Heart left ventricle (tissue), 13 donors: ENCODE measurements around the gene TBL1XR1.

Experiments used
- POLR2A ChIP-seq, 2 donors: fragments of 450-650 bp; IDR thresholded peaks; one replicate each; pipeline ENCODE4 v1.6.1; 2017; ENCODE audit warnings: antibody characterized with exemption in 2 of 2, mild to moderate bottlenecking in 2 of 2, moderate library complexity in 2 of 2
- TF ChIP-seq, protein P1 (sequence below), 12 donors: fragments of 200-600 bp; sonication (generic) in 4 of 12; IDR thresholded peaks; one replicate each; pipeline versions ENCODE4 v1.5.0 to v1.8.0; 2018 to 2022; ENCODE audit warnings: antibody characterized with exemption in 12 of 12, mild to moderate bottlenecking in 5 of 12
- donor health status: ischemic (EF 13 %, LVEDD 7.1; RV severe dilation, severe dysfunction).
- donor health status: DM: no; HTN: yes; CAD: no.
- donor health status: DM: no; HTN: no; CAD: no.
- donor health status: ischemic (EF 25% LVEDD 6.9; RV normal size, moderate dysfunction).
- donor health status: ischemic (EF 25% LVEDD 5.7; RV mildly dilated, moderate dysfunction).
- donor health status: ischemic (EF 35%, LVEDD 5.7; RV mildly dilated, moderate dysfunction).
- donor health status: nonischemic (EF 11% LVEDD 7.7; RV severe dilation, severe dysfunction).
- donor health status: DM: yes; HTN: yes; CAD: no.
- donor health status: PGD.
- donor health status: ischemic (EF 29% LVEDD 5.4; RV normal size, mild dysfunction).
- donor health status: nonischemic (EF 23%, LVEDD 6.1; RV moderate dilation, normal function).

DNA sequence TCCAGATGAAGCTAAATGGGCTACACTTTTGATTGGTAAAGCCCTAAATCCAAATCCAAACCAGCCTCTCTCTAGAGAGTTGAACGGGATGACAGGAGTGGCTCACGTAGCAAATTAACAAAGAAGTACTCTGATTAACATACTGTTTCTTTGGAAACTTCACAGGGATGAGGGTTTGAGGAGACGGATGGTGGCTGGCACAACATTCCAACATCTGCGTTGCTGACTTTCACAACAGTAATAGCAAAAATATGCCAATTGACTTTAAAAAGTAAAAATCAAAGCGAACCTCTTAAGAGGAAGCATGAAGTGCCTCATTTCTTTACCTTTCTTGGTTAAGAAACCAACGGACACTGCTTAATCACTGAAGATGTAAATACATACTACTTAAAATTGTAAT is 181.4 kb downstream of the TBL1XR1 start:
- TF ChIP-seq, protein P1, sequence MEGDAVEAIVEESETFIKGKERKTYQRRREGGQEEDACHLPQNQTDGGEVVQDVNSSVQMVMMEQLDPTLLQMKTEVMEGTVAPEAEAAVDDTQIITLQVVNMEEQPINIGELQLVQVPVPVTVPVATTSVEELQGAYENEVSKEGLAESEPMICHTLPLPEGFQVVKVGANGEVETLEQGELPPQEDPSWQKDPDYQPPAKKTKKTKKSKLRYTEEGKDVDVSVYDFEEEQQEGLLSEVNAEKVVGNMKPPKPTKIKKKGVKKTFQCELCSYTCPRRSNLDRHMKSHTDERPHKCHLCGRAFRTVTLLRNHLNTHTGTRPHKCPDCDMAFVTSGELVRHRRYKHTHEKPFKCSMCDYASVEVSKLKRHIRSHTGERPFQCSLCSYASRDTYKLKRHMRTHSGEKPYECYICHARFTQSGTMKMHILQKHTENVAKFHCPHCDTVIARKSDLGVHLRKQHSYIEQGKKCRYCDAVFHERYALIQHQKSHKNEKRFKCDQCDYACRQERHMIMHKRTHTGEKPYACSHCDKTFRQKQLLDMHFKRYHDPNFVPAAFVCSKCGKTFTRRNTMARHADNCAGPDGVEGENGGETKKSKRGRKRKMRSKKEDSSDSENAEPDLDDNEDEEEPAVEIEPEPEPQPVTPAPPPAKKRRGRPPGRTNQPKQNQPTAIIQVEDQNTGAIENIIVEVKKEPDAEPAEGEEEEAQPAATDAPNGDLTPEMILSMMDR (IDR thresholded peaks at IDR 0.05) = no peak
- no peak for TF ChIP-seq POLR2A (IDR thresholded peaks at IDR 0.05)
